NCI-H748 (cell line): Measurements from ENCODE around the gene NBPF14.
"Not testable (repeated sequence)": the region's sequence is repeated elsewhere in the genome, so short reads cannot be mapped to it uniquely, and the experiment has no call there.

Source experiments
- DNase-seq: peaks from one replicate; lab custom pipeline; 2025; ENCODE audit not compliant: unreplicated experiment; lab: John Stamatoyannopoulos, UW

NBPF14 gene

DNA sequence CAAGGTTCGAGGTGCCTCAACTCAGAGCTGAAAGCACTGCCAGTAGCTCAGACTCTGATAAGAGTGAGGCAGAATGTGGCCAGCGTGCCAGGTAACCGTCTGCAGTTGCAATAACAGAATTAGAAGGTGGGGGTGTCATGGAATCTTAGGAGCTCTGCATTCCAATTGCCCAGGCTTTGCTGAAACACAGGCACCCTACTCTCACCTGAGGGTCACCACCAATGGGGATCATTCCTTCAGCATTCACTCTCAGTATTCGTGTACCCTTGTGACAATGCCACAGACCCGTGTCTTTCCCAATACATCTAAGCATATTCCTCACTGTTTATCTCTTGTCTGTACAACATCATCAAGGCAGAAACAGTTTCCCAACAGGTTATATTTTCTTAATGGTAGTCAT lies at the start of gene NBPF14:
NBPF14 (minus strand) TSS at position 101 of the 400 bp plus-strand sequence. CDS start 294 bp downstream, outside the sequence.
- not testable (repeated sequence) for DNase-seq

GRCh38 chr1:148625451-148625850 lies 29.6 kb upstream of the NBPF14 start:
- DNase-seq: not testable (repeated sequence)

- DNase-seq: not testable (repeated sequence)
These were observed 22.4 kb upstream of the NBPF14 start for GRCh38 chr1:148618216-148618615.

GRCh38 chr1:148605266-148605665 lies 9.5 kb upstream of the NBPF14 start:
- DNase-seq: not testable (repeated sequence)

DNA sequence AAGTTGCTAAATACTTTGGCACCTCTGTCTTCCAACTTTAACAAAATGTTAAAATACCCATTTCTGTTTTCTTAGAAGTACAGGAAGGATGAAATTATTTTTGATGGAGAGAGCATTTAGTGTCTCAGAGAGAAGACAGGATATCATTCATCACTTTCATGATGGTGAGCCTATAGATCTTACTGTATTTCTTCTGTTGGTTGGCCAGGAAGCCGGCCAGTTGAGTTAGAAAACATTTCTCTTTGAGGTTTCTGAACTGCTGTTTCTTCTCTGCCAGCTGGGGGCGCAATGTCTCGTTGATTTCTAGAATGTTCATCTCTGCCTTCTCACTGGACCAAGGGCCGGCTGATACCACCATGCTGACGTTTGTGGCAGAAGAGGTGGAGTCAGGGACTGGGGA lies 451 bp downstream of the NBPF14 start:
- DNase-seq: not testable (repeated sequence)

DNA sequence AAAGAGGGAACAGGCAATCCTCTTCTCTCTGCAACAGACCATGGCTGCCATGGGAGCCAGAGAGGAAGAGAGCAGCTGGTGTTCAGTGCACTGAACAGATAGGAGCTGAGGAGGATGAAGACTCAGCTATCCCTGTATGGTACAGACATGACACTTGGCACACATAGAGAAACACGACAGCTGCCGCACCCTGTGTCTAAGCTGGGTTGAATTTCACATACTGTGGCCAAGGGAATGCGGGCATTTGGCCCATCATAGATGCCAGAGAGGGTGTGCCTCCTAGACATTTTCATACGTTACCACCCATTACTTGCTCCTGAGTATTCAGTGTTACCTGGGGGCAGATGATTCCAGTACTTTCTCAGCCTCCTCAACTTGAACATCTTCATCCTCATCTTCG lies 4.7 kb downstream of the NBPF14 start:
- not testable (repeated sequence) for DNase-seq

DNA sequence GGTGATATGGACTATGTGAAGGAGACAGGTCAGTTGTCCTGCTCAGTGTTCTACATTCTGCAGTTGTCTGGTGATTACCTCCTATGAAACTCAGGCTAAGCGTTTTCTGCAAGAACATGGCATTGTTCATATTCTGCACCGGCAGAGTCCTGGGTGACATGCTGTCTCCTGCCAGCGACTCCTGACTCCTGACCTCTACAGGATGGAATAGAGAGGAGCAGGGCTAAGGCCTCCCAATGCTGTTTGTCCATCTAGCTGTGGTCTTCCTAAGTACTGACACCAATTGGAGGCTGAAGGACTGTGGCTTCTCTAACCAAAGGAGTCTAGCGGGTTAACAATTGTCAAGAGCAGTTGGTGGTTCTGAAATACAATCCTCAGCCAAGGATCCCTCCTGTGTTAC lies 63.7 kb downstream of the NBPF14 start:
- not testable (repeated sequence) for DNase-seq

DNA sequence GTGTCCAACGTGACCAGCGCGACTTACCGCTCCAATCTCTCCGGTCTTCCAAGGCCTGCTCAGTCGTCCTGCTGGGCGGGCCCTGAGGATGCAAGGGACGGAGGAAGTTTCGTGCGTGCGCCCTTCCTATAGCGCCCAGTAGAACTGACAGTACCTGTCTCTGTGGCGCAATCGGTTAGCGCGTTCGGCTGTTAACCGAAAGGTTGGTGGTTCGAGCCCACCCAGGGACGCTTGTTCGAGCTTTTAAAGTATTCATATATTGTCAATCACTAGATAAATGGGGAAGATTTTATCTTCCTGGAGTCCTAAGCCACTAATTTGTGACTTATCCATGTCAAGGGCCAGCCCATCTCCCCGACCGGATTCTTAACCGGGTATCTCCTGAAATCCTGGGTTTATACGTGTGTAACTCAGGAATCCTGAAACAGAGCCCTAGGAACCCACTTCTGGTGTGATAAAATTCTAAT lies 66.7 kb downstream of the NBPF14 start:
- peak; percentile 85 for DNase-seq

DNA sequence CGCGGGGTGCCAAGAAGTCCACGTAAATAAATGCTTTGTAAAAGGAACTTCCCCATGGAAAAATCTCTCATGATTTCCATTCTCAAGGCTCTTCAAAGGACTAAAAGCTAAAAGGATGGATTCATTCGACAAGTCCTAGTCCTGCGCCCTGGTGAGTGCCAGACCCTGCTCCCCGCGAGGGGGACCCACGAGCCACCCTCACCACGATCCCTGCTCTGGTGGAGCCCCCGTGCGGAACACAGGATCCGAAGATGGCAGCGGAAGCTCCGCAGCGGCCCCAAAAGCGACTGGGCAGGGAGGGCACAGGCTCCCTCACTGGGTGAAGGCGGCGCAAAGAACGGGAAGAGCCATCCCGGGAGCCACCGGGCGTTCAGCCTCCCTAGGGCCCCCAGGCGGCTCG lies 67.2 kb downstream of the NBPF14 start:
- not testable (repeated sequence) for DNase-seq

GRCh38 chr1:148526587-148526986 lies 69.2 kb downstream of the NBPF14 start:
- DNase-seq: not testable (repeated sequence)

DNA sequence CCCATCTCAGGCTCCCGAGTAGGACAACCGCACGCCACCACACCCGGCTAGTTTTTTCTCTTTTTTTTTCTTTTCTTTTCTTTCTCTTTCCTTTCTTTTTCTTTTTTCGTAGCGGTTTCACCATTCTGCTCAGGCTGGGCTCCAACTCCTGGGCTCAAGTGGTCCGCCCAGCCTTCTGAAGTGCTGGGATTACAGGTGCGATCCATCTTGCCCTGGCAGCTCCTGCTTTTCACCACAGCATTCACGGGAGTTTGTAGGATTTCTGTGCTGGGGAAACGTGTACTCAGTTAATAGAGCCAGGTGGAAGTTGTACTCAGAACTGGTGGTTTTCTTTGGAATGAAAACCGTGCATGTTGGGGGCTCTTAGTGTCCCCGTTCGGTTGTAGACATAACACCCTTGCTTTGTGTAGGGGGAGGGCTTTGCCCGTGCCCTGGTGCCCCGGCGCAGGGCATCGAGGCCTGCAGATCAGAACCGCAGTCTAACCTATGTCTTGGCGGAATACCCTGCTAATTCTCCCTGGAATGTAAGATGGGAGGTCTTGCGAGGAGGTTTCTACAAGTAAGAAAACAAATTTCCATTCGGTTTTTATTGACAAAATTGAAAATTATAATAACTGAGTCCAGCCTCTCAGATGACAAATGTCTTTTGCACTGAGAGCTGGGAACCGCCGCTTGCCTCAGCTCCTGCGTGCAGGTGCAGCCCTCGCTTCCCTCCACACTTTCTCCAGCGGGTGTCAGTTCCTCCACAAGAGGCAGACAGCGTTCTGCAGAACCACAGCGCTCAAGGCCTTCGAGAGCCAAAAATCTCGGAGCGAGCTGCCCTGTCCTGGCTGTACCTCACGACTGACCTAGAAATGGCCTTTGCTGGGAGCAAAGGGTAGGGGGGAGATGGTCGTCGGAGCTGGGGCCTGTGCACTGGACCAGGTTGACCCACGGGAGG lies 72.3 kb downstream of the NBPF14 start:
- DNase-seq: not testable (repeated sequence)

DNA sequence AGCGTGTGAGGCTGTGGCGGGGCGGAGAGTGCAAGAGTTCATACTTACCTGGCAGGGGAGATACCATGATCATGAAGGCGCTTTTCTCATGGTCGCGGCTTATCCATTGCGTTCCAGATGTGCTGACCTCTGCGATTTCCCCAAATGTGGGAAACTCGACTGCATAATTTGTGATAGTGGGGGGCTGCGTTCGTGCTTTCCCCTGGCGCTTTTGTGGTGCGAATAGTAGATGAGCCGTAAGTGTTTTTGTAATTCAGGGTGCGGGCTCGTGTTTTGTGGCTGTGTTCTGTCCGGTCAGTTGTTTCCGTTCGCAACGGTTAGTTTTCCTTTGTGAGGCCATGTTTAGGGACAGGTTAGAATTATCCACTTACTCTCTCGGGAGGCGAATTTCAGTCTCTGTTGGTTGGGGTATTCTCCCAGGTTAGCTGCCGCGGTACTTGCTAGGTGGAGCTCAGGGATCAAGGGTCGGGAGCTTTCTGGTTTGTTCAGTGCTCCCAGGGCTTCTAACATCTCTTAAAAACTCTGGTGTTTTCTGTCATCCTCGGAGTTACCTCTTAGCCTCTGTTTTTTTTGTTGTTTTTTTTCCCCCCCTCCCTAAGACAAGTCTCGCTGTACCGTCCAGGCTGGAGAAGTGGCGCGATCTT lies 73.1 kb downstream of the NBPF14 start:
- DNase-seq: peak; percentile 98

- peak; percentile 96 for DNase-seq
These were observed 73.7 kb downstream of the NBPF14 start for GRCh38 chr1:148522072-148522471.

GRCh38 chr1:148514310-148514709 lies 81.5 kb downstream of the NBPF14 start:
- not testable (repeated sequence) for DNase-seq

DNA sequence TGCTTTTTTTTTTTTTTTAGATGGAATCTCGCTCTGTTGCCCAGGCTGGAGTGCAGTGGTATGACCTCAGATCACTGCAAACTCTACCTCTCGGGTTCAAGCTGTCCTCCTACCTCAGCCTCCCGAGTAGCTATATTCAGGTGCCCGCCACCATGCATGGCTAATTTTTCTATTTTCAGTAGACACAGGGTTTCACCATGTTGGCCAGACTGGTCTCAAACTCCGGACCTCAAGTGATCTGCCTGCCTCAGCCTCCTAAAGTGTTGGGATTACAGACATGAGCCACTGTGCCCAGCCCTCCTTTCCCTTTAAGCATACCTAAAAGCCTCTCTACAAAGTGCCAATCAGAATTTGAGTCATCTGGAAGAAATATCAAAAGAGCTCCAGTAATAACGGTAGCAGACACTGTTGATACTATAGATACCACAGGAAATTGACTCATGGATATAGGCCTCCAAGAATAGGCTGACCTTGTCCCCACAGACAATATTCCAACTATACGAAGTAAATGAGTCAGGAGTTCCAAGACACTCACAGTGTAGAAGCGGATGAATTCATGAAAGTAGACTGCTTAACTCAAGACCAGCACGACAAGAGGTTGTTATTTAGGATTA lies 83.1 kb downstream of the NBPF14 start:
- not testable (repeated sequence) for DNase-seq

- not testable (repeated sequence) for DNase-seq
These were observed 101.9 kb downstream of the NBPF14 start for GRCh38 chr1:148493933-148494332.

- not testable (repeated sequence) for DNase-seq
These were observed 112.8 kb downstream of the NBPF14 start, which contains the start of gene PPIAL4G for GRCh38 chr1:148483029-148483428. Gene PPIAL4G (minus strand): TSS chr1:148483302. CDS start chr1:148483252, 50 bp downstream.
